ENCODE measurements around the gene GXYLT2. TPM values are rescaled to one million over a fixed set of nuclear protein-coding genes. Genes with fewer than 3 reads are reported as not detected.

Gene GXYLT2
- polyA plus RNA-seq, 3 donors, result 0.04 TPM; not detected in 2

- TF ChIP-seq CTCF (IDR thresholded peaks at IDR 0.05), result no peak
- no peaks in the 10 kb centered on the region for H3K79me2 ChIP-seq (ENCODE audit: insufficient read depth, low read length)
- H3K4me1 ChIP-seq (ENCODE audit: control insufficient read depth in 1 of 2, insufficient read depth in 2 of 2, low read length in 2 of 2), result peaks cover 9 to 11% of the 10 kb centered on the region in 2 donors
- Mint-ChIP-seq H3K4me1 (peaks cover 10% of the 10 kb centered on the region), H3K27me3 (ENCODE audit: low read depth in 3 of 3) (peaks cover 0 to 4% (median 3%) of the 10 kb centered on the region in 3 donors), H3K27ac (no peak overlapping the region), H3K36me3 (no peaks in the 10 kb centered on the region), H3K4me3 (no peak overlapping the region), H3K9me3 (peaks cover 3 to 18% (median 11%) of the 10 kb centered on the region in 7 donors)
- H4K20me1 ChIP-seq (ENCODE audit: insufficient read depth, low read length), result no peaks in the 10 kb centered on the region
- H3K27me3 ChIP-seq (ENCODE audit: control insufficient read depth in 2 of 2, insufficient read depth in 2 of 2, low read length in 2 of 2), result no peaks in the 10 kb centered on the region
- H3K27ac ChIP-seq (ENCODE audit: low read depth in 1 of 2, low read length in 2 of 2), result no peak overlapping the region
- no peak overlapping the region for H3K9ac ChIP-seq (ENCODE audit: insufficient read depth, low read length, poor library complexity, severe bottlenecking)
- no CpG with 5 or more reads among the region's 1 CpG for WGBS (ENCODE audit: insufficient coverage)
- H3K9me3 ChIP-seq (replicated peaks in 1 of 2; ENCODE audit: control insufficient read depth in 1 of 2, insufficient read depth in 1 of 2, low read length in 2 of 2), result peaks cover 5 to 9% of the 10 kb centered on the region in 2 donors
- no peak for DNase-seq
- H2AFZ ChIP-seq (ENCODE audit: insufficient read depth, low read depth, low read length, poor library complexity, severe bottlenecking), result no peak overlapping the region
- no peak overlapping the region for H3K4me2 ChIP-seq (replicated peaks; ENCODE audit: extremely low read depth, low read length, poor library complexity, severe bottlenecking)
- intact Hi-C loops (cut with micrococcal nuclease), result no loop called here
- no peaks in the 10 kb centered on the region for H3K36me3 ChIP-seq (replicated peaks in 1 of 2; ENCODE audit: control insufficient read depth in 1 of 2, insufficient read depth in 2 of 2, low read length in 2 of 2)
- H3K4me3 ChIP-seq (replicated peaks in 1 of 3; ENCODE audit: low read depth in 2 of 3, low read length in 3 of 3), result no peak overlapping the region
Observed at GRCh38 chr3:72985576-72985975, 97.7 kb downstream of the GXYLT2 start.

GRCh38 chr3:72990701-72991395 is 103.0 kb downstream of the GXYLT2 start:
- H2AFZ ChIP-seq (ENCODE audit: insufficient read depth, low read depth, low read length, poor library complexity, severe bottlenecking), result peak overlapping the region; percentile 33
- Mint-ChIP-seq H3K4me3 (no peak overlapping the region), H3K9me3 (peaks cover 0 to 4% (median 3%) of the 10 kb centered on the region in 7 donors), H3K27ac (peak overlapping the region in 1 of 7 donors; percentile 55), H3K27me3 (ENCODE audit: low read depth in 3 of 3) (peaks cover 0 to 3% (median 0%) of the 10 kb centered on the region in 3 donors), H3K4me1 (peaks cover 4% of the 10 kb centered on the region), H3K36me3 (no peaks in the 10 kb centered on the region)
- H3K9me3 ChIP-seq (replicated peaks in 1 of 2; ENCODE audit: control insufficient read depth in 1 of 2, insufficient read depth in 1 of 2, low read length in 2 of 2), result no peaks in the 10 kb centered on the region
- no peaks in the 10 kb centered on the region for H3K36me3 ChIP-seq (replicated peaks in 1 of 2; ENCODE audit: control insufficient read depth in 1 of 2, insufficient read depth in 2 of 2, low read length in 2 of 2)
- no peak for TF ChIP-seq CTCF (IDR thresholded peaks at IDR 0.05)
- intact Hi-C loops (cut with micrococcal nuclease), result loop anchor here in 1 of 2 donors (10.0 kb wide), 1 partner anchor 46 kb away; no protein-coding TSS in a partner anchor
- H3K79me2 ChIP-seq (ENCODE audit: insufficient read depth, low read length), result no peaks in the 10 kb centered on the region
- H3K27me3 ChIP-seq (ENCODE audit: control insufficient read depth in 2 of 2, insufficient read depth in 2 of 2, low read length in 2 of 2), result no peaks in the 10 kb centered on the region
- DNase-seq, result peak in 2 of 3 donors; percentile 37 to 43
- no peaks in the 10 kb centered on the region for H4K20me1 ChIP-seq (ENCODE audit: insufficient read depth, low read length)
- H3K4me3 ChIP-seq (replicated peaks in 1 of 3; ENCODE audit: low read depth in 2 of 3, low read length in 3 of 3), result no peak overlapping the region
- no peak overlapping the region for H3K9ac ChIP-seq (ENCODE audit: insufficient read depth, low read length, poor library complexity, severe bottlenecking)
- 86% methylated on average over 2 of the region's 5 CpGs for WGBS (ENCODE audit: insufficient coverage)
- no peak overlapping the region for H3K4me2 ChIP-seq (replicated peaks; ENCODE audit: extremely low read depth, low read length, poor library complexity, severe bottlenecking)
- H3K27ac ChIP-seq (ENCODE audit: low read depth in 1 of 2, low read length in 2 of 2), result no peak overlapping the region
- H3K4me1 ChIP-seq (ENCODE audit: control insufficient read depth in 1 of 2, insufficient read depth in 2 of 2, low read length in 2 of 2), result no peaks in the 10 kb centered on the region

All from CD14-positive monocyte (primary cell).